Activated CD4-positive, alpha-beta T cell treated with anti-CD3 and anti-CD28 coated beads, Interleukin-2, amount 50 U/mL, for 24 hours (primary cell): ENCODE data around the gene WDR27.

Experiments used
- DNase-seq, 2 donors: peaks; one replicate each; pipeline ENCODE4 v3.0.0-alpha.2; 2020; ENCODE audit warnings: low read depth in 1 of 2, low spot score in 1 of 2

Gene WDR27

GRCh38 chr6:169701954-169702839 is at the start of gene WDR27, which contains the start of gene C6orf120:
WDR27 (minus strand) TSS chr6:169702029; CDS start chr6:169689005, 13,024 bp downstream.
C6orf120 (plus strand) TSS chr6:169702126; CDS start chr6:169702460, 334 bp downstream.
- DNase-seq = peak; percentile 96 to 97

- DNase-seq = no peak
Measured at GRCh38 chr6:169746556-169746955, 44.7 kb upstream of the WDR27 start.

GRCh38 chr6:169745405-169745804 is 43.6 kb upstream of the WDR27 start:
- DNase-seq = no peak

GRCh38 chr6:169741344-169741743 is 39.5 kb upstream of the WDR27 start:
- DNase-seq = no peak

GRCh38 chr6:169738976-169739529 is 37.2 kb upstream of the WDR27 start:
- DNase-seq = no peak

GRCh38 chr6:169738204-169738975 is 36.6 kb upstream of the WDR27 start:
- DNase-seq = no peak

GRCh38 chr6:169729961-169730360 is 28.1 kb upstream of the WDR27 start:
- DNase-seq = no peak

- DNase-seq = no peak
Measured at GRCh38 chr6:169726963-169727362, 25.1 kb upstream of the WDR27 start.

- DNase-seq = no peak
Measured at GRCh38 chr6:169726049-169726400, 24.2 kb upstream of the WDR27 start.

GRCh38 chr6:169725125-169726048 is 23.6 kb upstream of the WDR27 start:
- no peak for DNase-seq

GRCh38 chr6:169724494-169725124 is 22.8 kb upstream of the WDR27 start, which contains the start of gene PHF10:
PHF10 (minus strand) TSS chr6:169724500; CDS start chr6:169723931, 569 bp downstream.
- peak; percentile 51 to 60 for DNase-seq

GRCh38 chr6:169723991-169724493 is 22.2 kb upstream of the WDR27 start:
- DNase-seq = no peak

GRCh38 chr6:169723200-169723909 is 21.5 kb upstream of the WDR27 start:
- DNase-seq = peak; percentile 39 to 47

GRCh38 chr6:169722362-169723199 is 20.8 kb upstream of the WDR27 start:
- no peak for DNase-seq

- no peak for DNase-seq
Measured at GRCh38 chr6:169720207-169720855, 18.5 kb upstream of the WDR27 start.

GRCh38 chr6:169719117-169719516 is 17.3 kb upstream of the WDR27 start:
- no peak for DNase-seq

- no peak for DNase-seq
Measured at GRCh38 chr6:169714595-169714994, 12.8 kb upstream of the WDR27 start.

- DNase-seq = no peak
Measured at GRCh38 chr6:169714178-169714577, 12.3 kb upstream of the WDR27 start.
